Mucosa of stomach (tissue), 1 donor: ENCODE data around the gene CXCL9.
"Not testable (repeated sequence)": the region's sequence is repeated elsewhere in the genome, so short reads cannot be mapped to it uniquely, and the experiment has no call there.

Source experiments
- H3K27me3 ChIP-seq: one replicate; pipeline ENCODE4 v1.7.0; 2013; ENCODE audit warnings: mild to moderate bottlenecking, low read length; ENCODE audit not compliant: control insufficient read depth, insufficient read depth
- H3K36me3 ChIP-seq: one replicate; pipeline ENCODE4 v1.7.0; 2013; ENCODE audit warnings: low read length; ENCODE audit not compliant: control insufficient read depth, insufficient read depth
- H3K4me1 ChIP-seq: one replicate; pipeline ENCODE4 v1.7.0; 2013; ENCODE audit warnings: mild to moderate bottlenecking, low read length; ENCODE audit not compliant: control insufficient read depth, insufficient read depth
- H3K4me3 ChIP-seq: one replicate; pipeline ENCODE4 v1.7.0; 2013; ENCODE audit warnings: low read length
- H3K9ac ChIP-seq: one replicate; pipeline ENCODE4 v1.7.0; 2013; ENCODE audit warnings: mild to moderate bottlenecking, low read length, moderate library complexity
- H3K9me3 ChIP-seq: one replicate; pipeline ENCODE4 v1.7.0; 2013; ENCODE audit warnings: mild to moderate bottlenecking, low read length, moderate library complexity; ENCODE audit not compliant: control insufficient read depth
- donor health status: Pancreatic carcinoma.

Gene CXCL9

DNA sequence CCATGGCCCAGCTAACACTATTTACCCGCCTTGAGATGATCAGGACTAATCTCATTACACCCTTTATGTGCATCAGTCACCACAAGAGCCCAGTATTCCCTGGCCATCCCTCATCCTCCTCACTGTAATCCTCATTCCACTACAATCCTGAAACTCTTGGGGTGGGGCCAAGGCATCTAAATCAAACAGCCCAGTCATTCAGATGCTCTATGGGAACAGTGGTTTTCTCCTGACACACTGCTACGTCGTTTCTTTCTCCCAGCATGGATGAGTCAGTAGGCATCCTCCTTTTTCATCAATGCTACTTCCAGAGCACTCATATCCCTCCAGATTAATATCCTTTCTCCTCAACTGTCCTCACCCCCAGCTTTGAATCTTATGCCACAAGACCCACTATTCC, 22.2 kb downstream of the CXCL9 start:
- H3K9ac ChIP-seq, result no peak overlapping the region
- H3K4me1 ChIP-seq, result peaks cover 12% of the 10 kb centered on the region
- no peaks in the 10 kb centered on the region for H3K36me3 ChIP-seq

DNA sequence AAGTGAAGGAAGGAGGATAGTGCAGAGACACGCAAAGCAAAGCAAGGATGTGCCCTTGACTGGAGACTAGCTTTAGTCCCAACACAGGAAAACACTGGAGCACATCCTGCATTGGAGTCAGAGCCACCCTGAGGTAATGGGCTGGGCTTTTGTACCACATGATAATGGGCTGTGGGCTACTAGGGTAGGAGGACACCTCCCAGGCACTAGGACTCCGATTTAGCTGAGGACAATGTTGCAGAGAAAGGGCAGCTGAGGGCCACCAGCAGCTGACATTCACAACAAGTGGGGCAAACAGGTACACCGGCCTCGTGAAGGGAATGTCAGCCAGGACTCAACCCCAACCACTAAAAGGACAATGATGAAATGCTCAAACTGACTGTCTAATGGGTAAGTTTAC, 26.7 kb downstream of the CXCL9 start:
- H3K4me1 ChIP-seq, result no peaks in the 10 kb centered on the region
- H3K9me3 ChIP-seq, result no peaks in the 10 kb centered on the region
- no peaks in the 10 kb centered on the region for H3K36me3 ChIP-seq
- H3K9ac ChIP-seq, result no peak overlapping the region
- H3K4me3 ChIP-seq, result no peak overlapping the region
- H3K27me3 ChIP-seq, result no peaks in the 10 kb centered on the region

More for the DNA sequence above, 22.2 kb downstream of the CXCL9 start:
- Histone ChIP-seq H3K27me3 (no peaks in the 10 kb centered on the region), H3K9me3 (no peaks in the 10 kb centered on the region), H3K4me3 (no peak overlapping the region)

DNA sequence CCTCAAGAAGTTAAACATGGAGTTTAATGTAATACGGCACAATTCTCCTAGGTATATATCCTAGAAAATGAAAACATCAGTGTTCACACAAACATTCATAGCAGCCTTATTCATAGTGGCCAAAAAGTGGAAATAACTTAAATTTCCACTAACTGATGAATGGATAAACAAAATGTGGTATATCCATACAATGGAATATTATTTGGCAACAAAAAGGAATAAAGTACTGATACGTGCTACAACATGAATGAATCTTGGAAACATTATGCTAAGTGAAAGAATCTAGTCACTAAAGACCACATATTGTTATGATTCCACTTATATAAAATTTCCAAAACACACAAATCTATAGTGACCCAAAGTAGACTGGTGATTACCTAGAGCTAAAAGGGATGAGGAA, 31.1 kb downstream of the CXCL9 start:
- Histone ChIP-seq H3K4me1 (no peaks in the 10 kb centered on the region), H3K36me3 (no peaks in the 10 kb centered on the region)

DNA sequence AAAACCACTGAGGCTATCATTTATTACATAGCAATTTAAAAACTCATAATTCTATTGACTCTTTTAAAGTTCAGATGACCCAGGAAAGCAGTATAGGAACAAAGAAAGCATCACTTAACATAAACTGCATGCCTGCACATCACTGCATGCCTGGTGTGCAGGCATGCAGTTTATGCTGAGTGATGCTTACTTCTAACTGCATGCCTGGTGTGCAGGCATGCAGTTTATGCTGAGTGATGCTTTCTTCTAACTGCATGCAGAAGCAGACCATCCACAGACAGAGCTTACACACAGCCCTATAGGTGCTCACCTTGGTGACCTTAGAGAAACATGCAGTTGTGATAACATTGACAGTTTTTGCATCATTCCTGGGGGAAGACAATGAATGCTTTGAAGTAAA, 33.5 kb downstream of the CXCL9 start:
- no peaks in the 10 kb centered on the region for H3K9me3 ChIP-seq
- H3K27me3 ChIP-seq, result no peaks in the 10 kb centered on the region
- no peaks in the 10 kb centered on the region for H3K36me3 ChIP-seq
- H3K9ac ChIP-seq, result no peak overlapping the region
- no peak overlapping the region for H3K4me3 ChIP-seq
- H3K4me1 ChIP-seq, result no peaks in the 10 kb centered on the region

More for the DNA sequence above, 31.1 kb downstream of the CXCL9 start:
- Histone ChIP-seq H3K4me3 (no peak overlapping the region), H3K27me3 (no peaks in the 10 kb centered on the region), H3K9ac (no peak overlapping the region), H3K9me3 (no peaks in the 10 kb centered on the region)

DNA sequence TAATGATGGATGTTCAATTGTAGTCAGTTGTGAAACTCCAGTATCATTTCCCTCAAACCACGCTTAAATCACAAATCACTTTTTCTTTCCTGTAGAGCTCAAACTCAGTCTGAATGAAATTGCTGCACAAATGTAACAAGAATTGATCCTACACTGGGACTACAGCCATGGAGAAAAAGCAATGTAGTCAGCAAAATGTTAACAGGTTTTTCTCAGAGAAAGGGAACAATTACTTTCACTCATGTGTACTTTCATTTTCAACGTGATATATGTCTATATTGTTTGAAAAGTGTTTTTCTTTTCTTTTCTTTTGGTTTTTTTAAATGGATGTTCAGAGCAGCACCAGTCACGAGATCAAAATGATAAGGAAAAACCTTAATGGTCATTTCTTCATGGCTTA, 39.2 kb downstream of the CXCL9 start:
- H3K4me3 ChIP-seq, result no peak overlapping the region
- peaks cover 20% of the 10 kb centered on the region for H3K36me3 ChIP-seq
- H3K9me3 ChIP-seq, result no peaks in the 10 kb centered on the region

DNA sequence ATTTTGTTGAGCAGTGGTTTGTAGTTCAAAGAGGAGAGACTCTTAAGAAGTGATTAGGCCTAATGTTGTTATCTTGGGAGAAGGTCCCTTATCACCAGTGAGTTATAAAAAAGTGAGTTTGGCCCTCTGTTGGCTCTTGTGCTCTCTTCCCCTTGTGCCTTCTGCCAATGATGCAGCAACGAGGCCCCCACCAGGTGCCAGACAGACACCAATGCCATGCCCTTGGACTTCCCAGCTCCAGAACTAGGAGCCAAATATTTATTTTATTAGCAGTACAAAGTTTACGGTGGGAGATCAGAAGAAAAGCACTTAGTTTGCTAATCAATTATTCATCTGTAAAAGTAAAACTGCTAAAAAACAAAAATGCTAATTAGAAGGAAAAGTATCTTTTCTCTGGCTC, 43.8 kb downstream of the CXCL9 start:
- H3K4me1 ChIP-seq, result no peaks in the 10 kb centered on the region
- H3K27me3 ChIP-seq, result no peaks in the 10 kb centered on the region
- H3K36me3 ChIP-seq, result peaks cover 24% of the 10 kb centered on the region
- no peak overlapping the region for H3K4me3 ChIP-seq
- no peaks in the 10 kb centered on the region for H3K9me3 ChIP-seq
- no peak overlapping the region for H3K9ac ChIP-seq

More for the DNA sequence above, 39.2 kb downstream of the CXCL9 start:
- Histone ChIP-seq H3K9ac (no peak overlapping the region), H3K4me1 (no peaks in the 10 kb centered on the region), H3K27me3 (no peaks in the 10 kb centered on the region)

DNA sequence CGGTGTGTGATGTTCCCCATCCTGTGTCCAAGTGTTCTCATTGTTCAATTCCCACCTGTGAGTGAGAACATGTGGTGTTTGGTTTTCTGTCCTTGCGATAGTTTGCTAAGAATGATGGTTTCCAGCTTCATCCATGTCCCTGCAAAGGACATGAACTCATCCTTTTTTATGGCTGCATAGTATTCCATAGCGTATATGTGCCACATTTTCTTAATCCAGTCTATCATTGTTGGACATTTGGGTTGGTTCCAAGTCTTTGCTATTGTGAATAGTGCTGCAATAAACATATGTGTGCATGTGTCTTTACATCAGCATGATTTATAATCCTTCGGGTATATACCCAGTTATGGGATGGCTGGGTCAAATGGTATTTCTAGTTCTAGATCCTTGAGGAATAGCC, 45.2 kb downstream of the CXCL9 start:
- not testable (repeated sequence) for H3K9me3 ChIP-seq, H3K4me1 ChIP-seq, H3K27me3 ChIP-seq, H3K4me3 ChIP-seq, H3K9ac ChIP-seq
- H3K36me3 ChIP-seq, result peaks cover 18% of the 10 kb centered on the region

DNA sequence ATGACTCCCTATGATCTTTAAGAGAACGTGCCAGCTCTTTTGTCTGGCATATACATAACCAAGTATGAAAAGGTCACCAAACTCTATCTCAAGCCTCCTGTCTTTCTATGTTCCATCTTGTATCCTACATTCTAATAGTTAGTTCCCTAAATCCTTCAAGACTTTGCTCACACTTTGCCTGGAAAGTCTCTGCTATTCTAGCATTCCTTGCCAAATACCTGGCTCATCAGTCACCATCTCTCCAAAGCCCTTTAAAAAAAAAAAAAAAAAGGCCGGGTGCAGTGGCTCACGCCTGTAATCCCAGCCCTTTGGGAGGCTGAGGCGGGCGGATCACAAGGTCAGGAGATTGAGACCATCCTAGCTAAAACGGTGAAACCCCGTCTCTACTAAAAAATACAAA, 48.8 kb downstream of the CXCL9 start:
- H3K4me3 ChIP-seq, H3K27me3 ChIP-seq, H3K9ac ChIP-seq, H3K9me3 ChIP-seq, H3K4me1 ChIP-seq: not testable (repeated sequence)
- peaks cover 13% of the 10 kb centered on the region for H3K36me3 ChIP-seq

DNA sequence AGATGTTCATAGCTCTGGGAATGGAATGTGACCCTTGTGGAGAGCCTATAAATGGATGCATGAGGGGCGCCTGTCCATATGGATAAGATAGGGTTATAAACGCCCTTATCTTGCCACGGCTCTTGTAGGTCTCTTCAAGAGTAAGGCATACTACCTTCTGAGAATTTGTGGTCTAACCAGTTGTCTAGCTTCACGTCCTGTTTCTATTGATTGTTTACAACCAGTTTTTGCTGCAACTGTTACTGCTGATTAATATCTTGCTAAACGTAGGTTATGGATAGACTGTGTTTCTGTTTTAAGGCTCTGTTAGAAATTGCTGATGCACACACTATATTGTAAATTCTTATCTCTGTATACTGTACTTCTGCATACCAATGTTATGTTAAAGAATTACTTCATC, 52.5 kb downstream of the CXCL9 start:
- H3K4me3 ChIP-seq, H3K9ac ChIP-seq, H3K9me3 ChIP-seq, H3K27me3 ChIP-seq, H3K4me1 ChIP-seq, H3K36me3 ChIP-seq: not testable (repeated sequence)

DNA sequence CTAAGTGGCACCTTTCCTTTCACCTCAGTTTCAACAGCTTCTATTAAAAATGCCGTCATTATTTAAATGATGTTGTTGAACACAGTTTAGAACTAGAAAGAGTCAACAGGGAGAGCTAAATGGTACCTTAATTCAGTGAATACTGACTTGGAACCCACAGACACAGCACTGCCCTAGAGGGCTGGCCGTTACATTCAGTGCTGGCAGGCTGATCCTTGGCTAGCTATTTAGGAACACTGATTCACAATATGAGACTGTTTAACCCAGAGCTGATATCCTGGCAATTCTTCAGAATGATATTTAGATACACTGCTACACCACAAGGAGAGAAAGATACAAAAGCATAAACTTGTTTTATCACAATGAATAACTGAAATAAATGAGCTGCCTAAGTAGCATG, 53.8 kb downstream of the CXCL9 start:
- Histone ChIP-seq H3K36me3 (peaks cover 8% of the 10 kb centered on the region), H3K9me3 (no peaks in the 10 kb centered on the region), H3K27me3 (no peaks in the 10 kb centered on the region), H3K4me1 (no peaks in the 10 kb centered on the region), H3K9ac (no peak overlapping the region), H3K4me3 (no peak overlapping the region)
